Large intestine (tissue), 3 donors: Measurements from ENCODE around the gene CPNE1. TPM values are rescaled to one million over a fixed set of nuclear protein-coding genes. Genes with fewer than 3 reads are reported as not detected.
"Not testable (repeated sequence)": the region's sequence is repeated elsewhere in the genome, so short reads cannot be mapped to it uniquely, and the experiment has no call there.

Experiments
- DNase-seq, 2 donors: peaks; one replicate each; pipeline versions ENCODE4 v3.0.0 to v3.0.0-alpha.2; 2013
- H3K27ac ChIP-seq: one replicate; pipeline ENCODE4 v1.5.1; 2013; ENCODE audit warnings: low read length
- H3K27me3 ChIP-seq: 2 replicates; pipeline ENCODE4 v1.6.1; 2013; ENCODE audit warnings: low read length; ENCODE audit not compliant: control insufficient read depth, insufficient read depth
- H3K36me3 ChIP-seq: 2 replicates; pipeline ENCODE4 v1.6.1; 2013; ENCODE audit warnings: low read length; ENCODE audit not compliant: control insufficient read depth, insufficient read depth
- H3K4me1 ChIP-seq: one replicate; pipeline ENCODE4 v1.6.1; 2013; ENCODE audit warnings: low read length; ENCODE audit not compliant: control insufficient read depth, insufficient read depth
- H3K4me3 ChIP-seq: one replicate; pipeline ENCODE4 v1.5.1; 2013; ENCODE audit warnings: low read length
- H3K9me3 ChIP-seq: one replicate; pipeline ENCODE4 v1.6.1; 2013; ENCODE audit warnings: mild to moderate bottlenecking, low read depth, low read length, moderate library complexity; ENCODE audit not compliant: control insufficient read depth
- WGBS: methylation state at CpG from one replicate; pipeline ENCODE4 v1.1.5; 2013; ENCODE audit warnings: low lambda C conversion rate; ENCODE audit not compliant: insufficient coverage; 5-methylcytosine and 5-hydroxymethylcytosine counted together
- polyA plus RNA-seq: library from polyadenylated mRNA; unstranded; fragments of 120-200 nt; gene quantifications from one replicate; pipeline ENCODE4 v1.2.1, GENCODE V29; 2013

The CPNE1 gene
- polyA plus RNA-seq, 1 donor = 150 TPM

DNA sequence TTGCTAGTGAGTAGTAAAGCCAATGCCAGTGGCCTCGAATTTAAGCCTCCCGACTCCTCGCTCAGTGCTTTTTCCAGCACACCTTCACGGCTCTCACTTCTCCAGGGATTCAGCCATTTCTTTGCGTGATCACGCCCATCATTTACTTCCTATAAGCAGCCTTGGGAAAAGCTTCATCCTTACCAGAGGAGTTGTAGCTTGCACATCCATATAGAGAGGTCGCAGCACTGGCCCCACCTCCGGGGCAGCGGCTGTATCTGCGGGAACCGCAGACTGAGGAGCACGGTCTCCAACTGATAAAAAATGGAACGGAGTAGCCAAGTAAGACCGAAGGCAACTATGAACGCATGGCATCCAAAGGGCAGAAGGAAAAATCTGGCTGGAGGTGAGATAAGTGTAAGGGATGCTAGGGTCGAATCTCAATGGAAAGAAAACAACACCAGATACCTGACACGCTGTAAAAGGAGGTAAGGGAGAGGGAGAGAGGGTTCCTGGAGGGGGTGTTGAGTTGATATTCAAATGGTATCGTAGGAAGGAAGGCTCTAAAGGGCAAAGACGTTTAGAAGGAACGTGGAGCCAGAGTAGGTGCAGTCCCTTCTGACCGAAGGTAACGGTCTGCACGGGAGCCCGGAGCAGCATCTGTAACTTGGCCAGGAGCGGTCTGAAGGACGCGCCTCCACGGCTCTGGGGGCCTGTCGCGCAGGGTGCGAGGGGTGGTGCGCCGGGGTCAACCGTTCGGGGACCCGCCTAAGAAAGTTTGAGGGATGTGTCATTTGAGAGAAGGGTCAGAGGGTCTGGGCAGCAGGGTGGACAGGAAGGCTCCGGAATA, 33.8 kb upstream of the CPNE1 start:
- peaks cover 36% of the 10 kb centered on the region for H3K36me3 ChIP-seq
- H3K9me3 ChIP-seq = no peaks in the 10 kb centered on the region
- peak in 1 of 2 donors; percentile 13 for DNase-seq
- peak overlapping the region; percentile 74 for H3K4me3 ChIP-seq
- WGBS = 0% methylated on average over 1 of the region's 37 CpGs
- peaks cover 12% of the 10 kb centered on the region for H3K4me1 ChIP-seq
- peak overlapping the region; percentile 72 for H3K27ac ChIP-seq
- H3K27me3 ChIP-seq = no peaks in the 10 kb centered on the region

DNA sequence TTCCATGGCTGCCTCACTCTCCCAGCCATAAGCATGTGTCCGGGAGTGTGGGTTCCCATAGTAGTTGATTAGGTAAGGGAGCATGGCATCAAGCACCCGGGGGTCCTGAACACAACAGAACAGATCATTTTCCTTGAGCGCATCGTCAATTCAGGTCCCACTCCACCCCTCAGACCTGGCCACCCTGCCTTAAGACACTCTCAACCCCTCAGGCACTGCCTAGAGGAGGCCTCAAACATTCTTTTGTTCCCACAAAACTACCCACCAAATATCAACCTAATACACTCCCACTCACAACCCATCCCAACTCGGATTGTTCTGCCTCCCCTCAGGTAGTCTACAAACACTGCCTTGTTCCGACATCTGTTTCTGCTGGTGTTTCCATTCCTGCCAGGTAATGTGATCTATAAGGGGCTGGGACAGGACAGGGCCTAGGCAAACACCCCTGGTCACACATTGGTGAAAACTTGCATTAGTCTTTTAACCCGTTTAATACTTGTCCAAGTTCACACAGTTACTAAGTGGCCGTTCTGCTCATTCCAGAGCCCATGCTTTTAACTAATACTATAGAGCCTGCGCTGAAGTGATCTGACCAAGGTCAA, 33.1 kb upstream of the CPNE1 start:
- Histone ChIP-seq H3K27ac (no peak overlapping the region), H3K27me3 (no peaks in the 10 kb centered on the region), H3K4me1 (peaks cover 12% of the 10 kb centered on the region), H3K9me3 (no peaks in the 10 kb centered on the region), H3K4me3 (peak overlapping the region; percentile 74), H3K36me3 (peaks cover 33% of the 10 kb centered on the region)
- WGBS = no CpG with 5 or more reads among the region's 9 CpGs
- DNase-seq = no peak

DNA sequence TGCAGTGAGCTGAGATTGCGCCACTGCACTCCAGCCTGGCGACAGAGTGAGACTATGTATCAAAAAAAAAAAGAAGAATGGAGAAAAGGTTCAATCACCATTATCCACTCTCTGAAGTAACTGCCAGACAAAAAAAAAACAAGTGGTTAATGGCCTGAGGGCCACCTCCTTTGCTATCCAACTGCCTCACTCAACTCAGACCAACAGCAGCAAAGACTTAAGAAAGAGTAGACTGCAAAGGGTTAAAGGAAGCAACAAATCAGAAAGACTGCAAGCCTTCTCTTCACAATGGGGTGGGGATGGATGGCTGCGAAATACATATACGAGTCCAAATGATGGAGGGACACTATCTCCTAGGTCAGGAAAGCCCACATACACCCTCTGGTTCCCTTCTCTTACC, 31.3 kb upstream of the CPNE1 start:
- H3K27ac ChIP-seq = no peak overlapping the region
- H3K9me3 ChIP-seq = no peaks in the 10 kb centered on the region
- H3K4me3 ChIP-seq = no peak overlapping the region
- no peaks in the 10 kb centered on the region for H3K27me3 ChIP-seq
- H3K4me1 ChIP-seq = peaks cover 12% of the 10 kb centered on the region
- no CpG with 5 or more reads among the region's 4 CpGs for WGBS
- no peak for DNase-seq
- peaks cover 25% of the 10 kb centered on the region for H3K36me3 ChIP-seq

DNA sequence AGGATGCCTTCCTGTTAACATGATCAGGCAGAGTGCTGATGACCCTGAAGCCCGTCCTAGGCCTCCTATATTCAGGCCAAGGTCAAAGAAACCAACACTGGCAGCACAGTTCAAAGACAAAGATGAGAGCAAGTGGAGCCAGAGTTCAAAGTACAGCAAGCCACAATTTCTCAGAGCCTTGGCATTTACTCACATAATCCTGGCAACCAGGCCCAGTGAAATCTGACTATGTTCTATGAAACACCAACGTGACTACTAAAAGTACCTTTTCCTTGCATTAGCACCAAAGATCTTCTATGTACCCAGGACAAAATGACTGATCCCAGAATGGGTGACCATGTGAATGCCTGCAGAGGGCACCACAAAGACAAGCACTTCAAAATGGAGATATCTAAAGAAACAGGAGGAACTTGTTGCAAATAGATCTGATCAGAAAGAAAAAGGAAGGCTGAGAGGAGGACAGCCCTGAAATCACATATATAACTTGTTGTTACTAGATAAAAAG, 30.6 kb upstream of the CPNE1 start:
- no CpG with 5 or more reads among the region's 2 CpGs for WGBS
- DNase-seq = no peak
- Histone ChIP-seq H3K4me1 (peaks cover 7% of the 10 kb centered on the region), H3K9me3 (no peaks in the 10 kb centered on the region), H3K36me3 (peaks cover 29% of the 10 kb centered on the region), H3K4me3 (no peak overlapping the region), H3K27ac (no peak overlapping the region), H3K27me3 (no peaks in the 10 kb centered on the region)

DNA sequence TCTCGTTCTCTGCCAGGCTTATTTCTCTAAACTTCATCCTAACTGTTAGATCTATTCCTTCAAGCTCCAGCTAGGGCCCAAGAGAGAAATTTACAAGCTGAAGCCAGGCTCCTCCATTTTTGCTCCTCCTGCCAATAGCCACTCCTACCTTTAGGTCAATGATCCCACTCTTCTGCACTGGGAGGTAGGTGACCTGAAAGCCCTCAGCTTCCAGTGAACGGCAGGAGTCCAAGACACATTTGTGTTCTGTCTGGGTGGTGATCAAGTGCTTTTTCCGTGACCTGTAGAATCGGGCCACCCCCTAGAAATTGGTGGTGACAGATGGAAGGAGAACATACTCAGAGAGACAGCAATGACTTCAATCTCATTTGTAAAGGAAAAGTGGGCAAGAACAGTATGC, 25.6 kb upstream of the CPNE1 start:
- DNase-seq = no peak
- peaks cover 48% of the 10 kb centered on the region for H3K36me3 ChIP-seq
- no peaks in the 10 kb centered on the region for H3K4me1 ChIP-seq
- no peaks in the 10 kb centered on the region for H3K27me3 ChIP-seq
- no peak overlapping the region for H3K4me3 ChIP-seq
- H3K9me3 ChIP-seq = peaks cover 5% of the 10 kb centered on the region
- H3K27ac ChIP-seq = no peak overlapping the region
- WGBS = no CpG with 5 or more reads among the region's 4 CpGs

DNA sequence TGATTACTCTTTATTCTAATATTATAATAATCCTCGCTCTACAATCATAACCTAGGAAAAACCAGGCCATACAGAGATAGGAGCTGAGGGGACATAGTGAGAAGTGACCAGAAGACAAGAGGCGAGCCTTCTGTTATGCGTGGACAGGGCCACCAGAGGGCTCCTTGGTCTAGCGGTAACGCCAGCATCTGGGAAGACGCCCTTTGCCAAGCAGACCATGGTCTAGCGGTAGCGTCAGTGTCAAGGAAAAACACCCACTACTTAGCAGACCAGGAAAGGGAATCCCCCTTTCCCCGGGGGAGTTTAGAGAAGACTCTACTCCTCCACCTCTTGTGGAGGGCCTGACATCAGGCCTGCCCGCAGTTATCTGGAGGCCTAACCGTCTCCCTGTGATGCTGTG, 22.2 kb upstream of the CPNE1 start:
- not testable (repeated sequence) for H3K4me1 ChIP-seq, H3K9me3 ChIP-seq, H3K27ac ChIP-seq, H3K4me3 ChIP-seq, H3K27me3 ChIP-seq, DNase-seq
- WGBS = no CpG with 5 or more reads among the region's 11 CpGs
- peaks cover 48% of the 10 kb centered on the region for H3K36me3 ChIP-seq

DNA sequence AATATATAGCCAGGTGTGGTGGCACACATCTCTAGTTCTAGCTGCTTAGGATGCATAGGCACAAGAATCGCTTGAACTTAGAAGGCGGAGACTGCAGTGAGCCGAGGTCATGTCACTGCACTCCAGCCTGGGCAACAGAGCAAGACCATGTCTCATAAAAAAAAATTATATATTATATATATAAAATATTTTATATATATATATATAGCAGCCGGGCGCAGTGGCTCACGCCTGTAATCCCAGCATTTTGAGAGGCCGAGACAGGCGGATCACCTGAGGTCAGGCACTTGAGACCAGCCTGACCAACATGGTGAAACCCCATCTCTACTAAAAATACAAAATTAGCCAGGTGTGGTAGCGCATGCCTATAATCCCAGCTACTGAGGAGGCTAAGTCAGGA, 20.7 kb upstream of the CPNE1 start:
- no CpG with 5 or more reads among the region's 9 CpGs for WGBS
- H3K27ac ChIP-seq, H3K27me3 ChIP-seq, H3K4me1 ChIP-seq, H3K4me3 ChIP-seq, H3K9me3 ChIP-seq, DNase-seq: not testable (repeated sequence)
- peaks cover 46% of the 10 kb centered on the region for H3K36me3 ChIP-seq

DNA sequence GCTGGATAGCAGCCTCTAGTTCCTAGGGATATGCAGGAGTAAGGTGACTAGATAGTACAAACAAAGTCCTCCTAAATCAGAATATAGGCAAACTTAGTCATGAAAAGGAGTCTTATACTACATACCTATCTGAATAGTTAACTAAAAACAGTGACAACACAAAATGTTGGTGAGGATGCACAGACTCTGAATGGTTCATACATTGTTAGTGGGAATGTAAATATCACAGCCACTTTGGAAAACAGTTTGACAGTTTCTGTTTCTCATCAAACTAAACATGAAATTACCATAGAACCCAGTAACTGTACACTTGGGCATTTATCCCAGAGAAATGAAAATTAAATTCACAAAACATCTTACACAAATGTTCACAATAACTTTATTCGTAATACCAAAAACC, 17.3 kb upstream of the CPNE1 start:
- Histone ChIP-seq H3K4me3 (no peak overlapping the region), H3K36me3 (peaks cover 30% of the 10 kb centered on the region), H3K27ac (no peak overlapping the region), H3K9me3 (no peaks in the 10 kb centered on the region), H3K27me3 (no peaks in the 10 kb centered on the region), H3K4me1 (no peaks in the 10 kb centered on the region)
- DNase-seq = no peak
- WGBS = no CpG with 5 or more reads among the region's 1 CpG

DNA sequence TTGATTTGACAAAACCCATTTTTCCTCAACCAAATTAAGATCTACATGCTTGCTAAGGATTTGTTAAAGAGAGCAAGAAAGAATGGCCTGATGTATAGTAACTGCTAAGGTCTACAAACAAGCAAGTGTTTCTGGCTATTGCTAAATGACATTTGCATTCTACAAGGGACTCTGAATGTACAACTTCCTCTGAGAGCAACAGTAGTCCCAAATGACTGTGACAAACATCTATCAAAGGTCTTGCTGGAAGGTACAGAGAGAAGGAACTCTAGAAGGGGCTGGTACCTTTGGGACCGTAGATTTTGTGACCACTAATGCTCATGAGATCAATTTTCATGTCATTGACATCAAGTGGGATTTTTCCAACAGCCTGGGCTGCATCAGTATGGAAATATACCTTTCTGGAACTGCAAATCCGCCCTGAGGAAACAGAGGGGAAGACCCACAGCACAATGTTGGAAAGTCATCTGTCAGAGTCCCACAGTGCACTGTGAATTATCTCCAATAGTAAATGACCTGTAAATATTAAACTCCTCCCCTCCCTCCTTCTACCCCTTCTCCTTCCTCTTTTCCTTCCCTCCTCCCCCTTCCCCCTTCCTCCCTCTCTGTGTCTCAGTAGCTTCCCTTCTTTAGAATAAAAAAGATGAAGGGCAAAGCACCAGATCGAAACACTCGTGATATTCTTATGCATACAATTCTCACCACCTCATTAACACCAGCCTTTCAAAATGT, 15.9 kb upstream of the CPNE1 start:
- no CpG with 5 or more reads among the region's 4 CpGs for WGBS
- Histone ChIP-seq H3K27me3 (no peaks in the 10 kb centered on the region), H3K4me3 (no peak overlapping the region), H3K36me3 (peaks cover 25% of the 10 kb centered on the region), H3K4me1 (no peaks in the 10 kb centered on the region), H3K27ac (no peak overlapping the region), H3K9me3 (no peaks in the 10 kb centered on the region)
- DNase-seq = no peak

DNA sequence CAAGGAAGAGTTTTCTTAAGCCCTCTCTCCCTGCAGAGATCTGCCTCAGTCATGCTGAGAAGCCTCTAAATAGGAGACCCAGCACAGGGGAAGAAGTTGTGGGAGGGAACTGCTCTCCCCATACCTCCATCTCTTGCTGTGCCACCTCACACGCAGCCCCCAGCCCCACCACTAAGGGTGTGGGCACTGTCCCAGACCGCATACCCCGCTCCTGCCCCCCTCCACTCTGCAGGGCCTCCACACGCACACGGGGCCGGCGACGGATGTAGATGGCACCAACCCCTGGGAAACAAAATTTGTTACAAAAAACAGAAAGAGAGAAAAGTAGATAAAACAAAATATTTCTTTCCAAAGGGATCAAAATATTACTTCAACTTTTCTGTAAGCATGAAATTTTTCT, 10.2 kb upstream of the CPNE1 start:
- Histone ChIP-seq H3K4me3 (no peak overlapping the region), H3K9me3 (no peaks in the 10 kb centered on the region), H3K36me3 (peaks cover 47% of the 10 kb centered on the region), H3K4me1 (no peaks in the 10 kb centered on the region), H3K27me3 (no peaks in the 10 kb centered on the region), H3K27ac (no peak overlapping the region)
- 99% methylated on average over 8 of the region's 8 CpGs for WGBS
- no peak for DNase-seq
